SK-N-MC (cell line): ENCODE data around the gene GRB10.
"Not testable (repeated sequence)": the region's sequence is repeated elsewhere in the genome, so short reads cannot be mapped to it uniquely, and the experiment has no call there.

ENCODE experiments used
- DNase-seq: peaks from one replicate; pipeline ENCODE4 v3.0.0-alpha.2; 2011; ENCODE audit warnings: low read depth, low spot score
- H3K27ac ChIP-seq: fragments of 200-600 bp; sonication (generic); 2 replicates; pipeline ENCODE4 v1.5.1; 2016; ENCODE audit warnings: mixed run types
- H3K36me3 ChIP-seq: fragments of 200-600 bp; sonication (generic); 2 replicates; pipeline ENCODE4 v1.6.1; 2017; ENCODE audit warnings: antibody characterized with exemption, low read length, mixed read lengths; ENCODE audit not compliant: insufficient read depth
- H3K4me3 ChIP-seq: fragments of 200-600 bp; sonication (generic); 2 replicates; pipeline ENCODE4 v1.5.1; 2016
- H3K9ac ChIP-seq: fragments of 200-600 bp; sonication (generic); 2 replicates; pipeline ENCODE4 v1.8.0; 2017; ENCODE audit warnings: mixed run types, mixed read lengths; ENCODE audit not compliant: insufficient read length
- H3K9me3 ChIP-seq: fragments of 200-600 bp; sonication (generic); 2 replicates; pipeline ENCODE4 v1.6.1; 2017; ENCODE audit warnings: low read depth, mild to moderate bottlenecking, antibody characterized with exemption, low read length, moderate library complexity, mixed read lengths
- EZH2 ChIP-seq: fragments of 200-600 bp; sonication (generic); IDR thresholded peaks from one replicate; pipeline ENCODE4 v1.6.1; 2017; ENCODE audit warnings: antibody characterized with exemption
- FOXP2 ChIP-seq: optimal IDR thresholded peaks from 2 replicates; pipeline ENCODE3; 2011; ENCODE audit warnings: mild to moderate bottlenecking, moderate library complexity; ENCODE audit not compliant: insufficient read depth; ENCODE audit errors: extremely low read length, control extremely low read depth
- POLR2AphosphoS5 ChIP-seq: IDR thresholded peaks from 2 replicates; pipeline ENCODE4 v1.6.1; 2012; ENCODE audit warnings: mild to moderate bottlenecking, low read depth, low read length, borderline replicate concordance

The GRB10 gene

GRCh38 chr7:50739744-50740435 lies 42.8 kb downstream of the GRB10 start:
- no peak overlapping the region for H3K9ac ChIP-seq
- no peak overlapping the region for H3K27ac ChIP-seq
- no peak overlapping the region for H3K4me3 ChIP-seq
- H3K9me3 ChIP-seq: 0 out of 2 replicates have a peak, but pooled peaks cover 7% of the 10 kb centered on the region
- DNase-seq: no peak
- TF ChIP-seq POLR2AphosphoS5: no peak
- no peak for TF ChIP-seq EZH2
- no peak for TF ChIP-seq FOXP2
- peaks cover 19% of the 10 kb centered on the region; the same call in 1 of the 2 replicates for H3K36me3 ChIP-seq

GRCh38 chr7:50738932-50739331 lies 43.8 kb downstream of the GRB10 start:
- no peak for DNase-seq
- Histone ChIP-seq H3K9me3 (0 out of 2 replicates have a peak, but pooled peaks cover 7% of the 10 kb centered on the region), H3K9ac (no peak overlapping the region), H3K4me3 (no peak overlapping the region), H3K27ac (no peak overlapping the region), H3K36me3 (peaks cover 19% of the 10 kb centered on the region; the same call in 1 of the 2 replicates)
- TF ChIP-seq POLR2AphosphoS5 (no peak), FOXP2 (no peak), EZH2 (no peak)

- H3K9me3 ChIP-seq, H3K9ac ChIP-seq, H3K27ac ChIP-seq, DNase-seq, H3K4me3 ChIP-seq: not testable (repeated sequence)
- H3K36me3 ChIP-seq: peaks cover 26% of the 10 kb centered on the region; the same call in 1 of the 2 replicates
These were observed 46.9 kb downstream of the GRB10 start for GRCh38 chr7:50735836-50736235.

- 0 out of 2 replicates have a peak, but pooled peaks cover 7% of the 10 kb centered on the region for H3K9me3 ChIP-seq
- DNase-seq: no peak
- TF ChIP-seq POLR2AphosphoS5: no peak
- no peak for TF ChIP-seq EZH2
- no peak for TF ChIP-seq FOXP2
- H3K27ac ChIP-seq: no peak overlapping the region
- H3K4me3 ChIP-seq: no peak overlapping the region
- no peak overlapping the region for H3K9ac ChIP-seq
- peaks cover 26% of the 10 kb centered on the region; the same call in 1 of the 2 replicates for H3K36me3 ChIP-seq
These were observed 47.4 kb downstream of the GRB10 start for GRCh38 chr7:50735333-50735732.

- H3K4me3 ChIP-seq: no peak overlapping the region
- no peak for DNase-seq
- no peak for TF ChIP-seq POLR2AphosphoS5
- no peak for TF ChIP-seq EZH2
- no peak for TF ChIP-seq FOXP2
- no peak overlapping the region for H3K9ac ChIP-seq
- H3K9me3 ChIP-seq: 0 out of 2 replicates have a peak, but pooled peaks cover 7% of the 10 kb centered on the region
- no peak overlapping the region for H3K27ac ChIP-seq
- H3K36me3 ChIP-seq: peaks cover 23% of the 10 kb centered on the region; the same call in 1 of the 2 replicates
These were observed 48.5 kb downstream of the GRB10 start for GRCh38 chr7:50734246-50734645.

- H3K27ac ChIP-seq: no peak overlapping the region
- H3K4me3 ChIP-seq: no peak overlapping the region
- TF ChIP-seq EZH2 (no peak), POLR2AphosphoS5 (no peak), FOXP2 (no peak)
- peaks cover 23% of the 10 kb centered on the region; the same call in 1 of the 2 replicates for H3K36me3 ChIP-seq
- H3K9me3 ChIP-seq: 0 out of 2 replicates have a peak, but pooled peaks cover 7% of the 10 kb centered on the region
- no peak overlapping the region for H3K9ac ChIP-seq
- DNase-seq: no peak
These were observed 49.1 kb downstream of the GRB10 start for GRCh38 chr7:50733552-50733951.

- TF ChIP-seq POLR2AphosphoS5 (no peak), EZH2 (no peak), FOXP2 (no peak)
- Histone ChIP-seq H3K9me3 (no peaks in the 10 kb centered on the region), H3K9ac (no peak overlapping the region), H3K4me3 (no peak overlapping the region), H3K27ac (no peak overlapping the region), H3K36me3 (peaks cover 22% of the 10 kb centered on the region)
- no peak for DNase-seq
These were observed 50.8 kb downstream of the GRB10 start for GRCh38 chr7:50731703-50732582.
